ENCODE measurements around the gene ERCC4.

Gene ERCC4

DNA sequence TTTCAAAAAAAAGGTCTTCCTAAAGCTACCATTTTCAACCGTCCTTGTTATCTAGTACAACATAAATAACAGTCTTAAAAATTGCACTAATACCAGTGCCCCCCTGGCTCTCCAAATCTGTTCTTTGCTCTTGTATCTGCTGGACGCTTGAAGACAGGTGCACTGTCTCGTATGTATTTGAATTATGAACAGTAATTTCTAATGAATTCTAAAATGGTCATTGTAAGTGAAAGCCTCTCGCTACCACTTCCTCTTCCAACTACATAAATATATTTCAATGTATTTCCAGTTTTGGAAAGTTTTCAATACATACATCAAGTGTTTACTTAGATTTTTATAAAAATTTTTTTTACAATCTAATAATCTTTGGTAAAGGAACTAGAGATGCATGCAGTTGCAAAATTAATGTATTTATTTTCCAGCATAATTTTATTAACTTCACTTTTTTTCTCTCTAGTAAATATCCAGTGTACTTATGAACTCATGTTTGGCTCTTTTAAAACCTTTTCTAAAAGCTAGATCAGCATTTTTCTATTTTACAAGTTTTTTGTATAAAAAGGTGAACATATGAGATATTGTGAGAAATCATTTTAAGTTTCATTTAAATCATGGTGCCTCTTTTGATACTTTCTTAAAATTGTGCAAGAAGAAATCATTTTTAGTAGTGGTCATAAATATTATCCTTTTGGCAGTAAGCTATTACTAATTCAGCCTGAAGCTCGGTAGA, 31.0 kb downstream of the ERCC4 start:
- DNase-seq (ENCODE audit: low read depth): no peak

DNA sequence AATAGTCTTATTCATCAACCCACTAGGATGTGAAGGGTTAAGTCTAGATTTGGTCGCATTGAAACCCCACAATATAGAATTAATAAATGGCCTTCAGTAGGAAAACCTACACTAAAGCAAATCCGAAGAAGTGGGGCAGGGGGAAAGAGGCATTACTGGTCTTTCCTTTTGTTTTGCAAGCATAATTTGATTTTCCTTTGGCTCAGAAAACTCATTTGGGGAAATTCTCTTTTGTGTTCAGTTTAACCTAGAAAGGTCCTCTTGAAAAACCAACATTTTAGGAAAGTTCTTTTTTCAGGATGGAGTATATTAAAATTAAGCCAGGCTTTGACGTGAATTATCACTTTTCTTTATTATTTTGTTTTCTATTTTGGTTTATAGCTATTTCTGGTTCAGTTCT, 31.7 kb downstream of the ERCC4 start:
- no peak for DNase-seq (ENCODE audit: low read depth)

DNA sequence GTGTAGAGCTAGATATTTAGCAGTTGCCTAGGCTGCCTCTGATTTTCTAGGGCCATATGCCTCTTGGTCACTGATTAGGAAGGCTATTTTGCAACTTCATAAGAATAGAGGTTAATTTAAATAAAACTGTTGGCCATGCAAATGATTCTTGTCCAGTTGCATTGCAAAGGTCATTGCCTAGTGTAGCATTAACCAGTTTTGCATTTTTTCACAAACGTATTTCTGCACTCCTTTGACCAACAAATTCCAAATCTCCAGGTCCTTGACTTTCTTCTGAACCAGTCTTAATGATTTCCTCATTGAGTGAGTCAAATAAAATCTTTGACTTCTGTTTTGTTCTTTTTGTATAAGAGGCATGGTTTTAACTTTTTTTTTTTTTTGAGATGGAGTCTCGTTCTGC, 33.5 kb downstream of the ERCC4 start:
- DNase-seq (ENCODE audit: low read depth): no peak

DNA sequence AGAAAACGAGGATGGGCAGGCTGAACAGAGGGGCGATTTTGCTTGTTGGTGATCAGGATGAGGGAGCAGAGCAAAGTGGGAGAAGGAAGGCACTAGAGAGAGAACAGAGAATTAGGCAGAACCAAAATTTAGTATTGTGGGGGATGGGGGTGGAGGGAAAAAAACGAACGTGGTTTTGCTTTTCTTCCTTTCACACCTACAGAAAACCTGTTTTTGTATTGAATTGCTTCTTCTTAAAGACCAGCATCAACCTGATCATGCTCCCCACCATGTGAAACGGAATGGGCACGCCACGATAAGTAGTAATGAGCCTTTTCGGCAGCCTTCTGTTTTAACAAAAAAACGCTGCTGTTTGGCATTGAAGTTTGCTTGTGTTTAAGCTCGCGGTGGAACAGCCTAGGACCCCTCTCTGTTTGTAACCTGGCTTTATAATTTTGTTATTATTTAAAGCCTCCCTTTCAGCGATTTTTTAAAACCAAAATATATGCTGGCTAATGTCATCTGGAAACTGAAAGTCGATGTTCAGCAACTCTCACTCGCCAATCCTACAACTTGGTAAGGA, 36.8 kb downstream of the ERCC4 start:
- no peak for DNase-seq (ENCODE audit: low read depth)

DNA sequence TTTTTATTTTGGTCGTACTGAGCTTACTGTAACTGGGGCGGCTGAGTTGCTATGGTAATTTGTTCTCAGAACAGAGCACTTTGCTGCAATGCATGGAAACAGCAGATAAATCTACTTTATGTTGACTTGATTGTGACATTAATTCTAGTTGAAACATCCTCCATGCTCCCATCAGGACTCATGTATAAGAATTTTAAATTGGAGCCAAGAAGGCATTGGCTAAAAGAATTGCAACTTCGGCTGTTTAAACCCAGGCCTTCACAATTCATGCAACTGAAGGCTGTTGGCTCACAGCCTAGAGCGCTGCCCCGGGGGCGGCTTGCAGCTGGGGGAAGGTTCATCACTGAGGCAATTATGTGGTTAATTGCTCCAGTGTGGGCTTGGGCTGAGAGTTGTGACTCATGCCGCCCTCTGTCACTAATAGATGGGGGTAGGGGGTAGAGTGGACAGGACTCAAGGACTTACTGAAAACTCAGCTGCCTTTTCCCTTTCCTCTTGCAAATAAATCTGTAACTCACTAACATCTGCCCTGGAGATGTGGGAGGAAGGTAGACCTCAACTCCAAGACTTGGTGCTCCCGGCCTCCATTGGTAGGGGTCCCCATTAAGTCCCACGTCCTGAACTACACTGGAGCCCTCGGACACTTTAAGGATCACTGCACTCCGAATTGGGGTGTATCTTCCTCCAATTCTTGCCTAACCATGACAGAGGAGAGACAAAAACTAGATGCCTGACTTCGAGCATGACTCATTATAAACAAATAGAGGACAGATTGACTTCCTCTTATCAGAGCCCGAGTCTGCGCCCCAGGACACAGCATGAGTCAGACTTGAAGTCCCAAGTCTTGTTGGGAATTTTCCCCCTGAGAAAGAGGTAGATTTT, 37.5 kb downstream of the ERCC4 start:
- DNase-seq (ENCODE audit: low read depth): peak; percentile 97

DNA sequence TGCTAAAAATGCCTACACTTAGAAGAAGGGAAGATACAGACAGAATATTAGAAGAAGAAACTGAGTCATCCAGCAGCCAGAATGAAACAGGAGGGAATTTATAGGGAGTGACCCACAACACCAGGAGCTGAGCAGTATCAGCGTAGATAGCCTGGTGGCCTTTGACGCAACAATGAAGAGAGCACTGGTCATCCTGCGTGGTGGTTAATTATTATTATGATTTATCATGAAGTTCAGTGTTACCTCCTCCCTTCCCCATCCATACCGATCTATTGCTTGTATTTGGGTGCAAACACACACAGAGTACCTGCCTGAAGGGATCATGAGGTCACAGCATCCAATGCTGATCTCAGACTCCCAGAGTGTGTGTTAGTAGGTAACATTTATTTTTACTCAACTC, 38.5 kb downstream of the ERCC4 start:
- DNase-seq (ENCODE audit: low read depth): no peak

DNA sequence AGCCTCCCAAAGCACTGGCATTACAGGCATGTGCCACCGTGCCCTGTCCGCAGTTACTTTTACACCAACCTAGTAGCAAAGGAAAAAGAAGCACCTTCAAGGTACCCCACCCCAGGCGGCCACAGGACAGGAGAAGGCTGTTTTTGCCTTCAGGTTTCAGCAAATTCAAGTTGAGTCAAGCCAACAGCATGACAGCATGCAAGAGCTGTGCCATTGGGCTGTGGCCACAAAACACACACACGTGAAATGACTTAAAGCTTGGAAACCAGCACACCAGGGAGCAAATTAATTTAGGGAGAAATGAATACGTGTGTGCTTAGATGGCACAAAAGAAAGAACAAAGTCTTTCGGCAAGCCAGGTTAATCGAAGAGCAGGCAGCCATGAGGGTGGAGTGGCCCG, 39.7 kb downstream of the ERCC4 start:
- DNase-seq (ENCODE audit: low read depth): no peak

DNA sequence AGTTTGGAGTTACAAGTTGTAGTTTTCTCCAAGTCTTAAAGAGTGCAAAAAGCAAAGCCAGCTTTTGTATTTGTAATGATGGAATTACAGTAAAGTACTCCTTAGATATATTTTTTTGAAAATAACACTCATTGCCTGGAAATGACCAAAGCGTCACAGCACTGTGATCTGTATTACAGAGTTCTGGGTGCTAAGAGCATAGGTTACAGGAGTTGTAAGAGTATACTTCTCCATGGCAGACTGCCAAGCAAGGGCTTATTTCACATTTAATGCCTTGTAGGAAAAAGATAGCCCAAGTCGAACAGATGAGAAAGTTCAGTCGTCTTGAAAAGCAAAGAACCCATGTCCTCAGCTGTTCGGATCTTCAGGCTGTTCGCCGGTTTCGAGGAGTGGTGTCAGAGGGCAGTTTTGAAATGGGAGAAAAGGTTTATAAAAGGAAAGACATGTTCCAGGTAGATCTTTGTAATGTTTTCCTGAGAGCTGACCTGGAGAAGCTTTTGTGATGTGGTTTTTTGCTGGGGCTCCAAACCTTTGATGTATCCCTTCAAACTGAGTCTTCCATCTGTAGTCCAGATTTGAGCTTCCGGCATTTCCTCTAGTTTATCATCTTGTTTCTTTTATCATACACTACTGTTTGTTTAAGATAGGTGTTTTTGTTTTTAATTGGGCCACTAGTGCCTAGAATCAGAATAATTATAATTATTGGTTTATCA, 41.3 kb downstream of the ERCC4 start:
- DNase-seq (ENCODE audit: low read depth): peak; percentile 61

DNA sequence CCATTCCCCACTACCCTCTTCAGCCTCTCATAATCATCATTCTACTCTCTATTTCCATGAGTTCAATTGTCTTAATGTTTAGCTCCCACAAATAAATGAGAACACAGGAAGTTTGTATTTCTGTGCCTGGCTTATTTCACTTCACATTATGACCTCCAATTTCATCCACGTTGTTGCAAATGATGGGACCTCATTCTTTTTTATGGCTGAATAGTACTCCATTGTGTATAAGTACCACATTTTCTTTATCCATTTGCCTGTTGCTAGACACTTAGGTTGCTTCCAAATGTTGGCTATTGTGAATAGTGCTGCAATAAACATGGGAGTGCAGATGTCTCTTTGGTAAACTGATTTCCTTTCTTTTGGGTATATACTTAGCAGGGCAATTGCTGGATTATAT, 42.3 kb downstream of the ERCC4 start:
- no peak for DNase-seq (ENCODE audit: low read depth)

DNA sequence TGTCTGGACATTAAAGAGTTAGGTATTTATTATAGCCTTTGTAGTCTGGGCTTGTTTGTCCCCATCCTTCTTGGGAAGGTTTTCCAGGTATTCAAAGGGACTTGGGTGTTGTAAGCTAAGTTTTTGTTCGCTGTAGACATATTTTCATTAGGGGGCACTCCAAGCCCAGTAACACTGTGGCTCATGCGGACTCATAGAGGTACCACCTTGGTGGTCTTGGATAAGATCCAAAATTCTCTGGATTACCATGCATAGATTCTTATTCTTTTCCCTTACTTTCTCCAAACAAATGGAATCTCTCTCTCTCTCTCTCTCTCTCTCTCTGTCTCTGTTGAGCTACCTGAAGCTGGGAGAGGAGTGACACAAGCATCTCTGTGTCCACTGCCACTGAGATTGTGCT, 48.9 kb downstream of the ERCC4 start:
- DNase-seq (ENCODE audit: low read depth): no peak

DNA sequence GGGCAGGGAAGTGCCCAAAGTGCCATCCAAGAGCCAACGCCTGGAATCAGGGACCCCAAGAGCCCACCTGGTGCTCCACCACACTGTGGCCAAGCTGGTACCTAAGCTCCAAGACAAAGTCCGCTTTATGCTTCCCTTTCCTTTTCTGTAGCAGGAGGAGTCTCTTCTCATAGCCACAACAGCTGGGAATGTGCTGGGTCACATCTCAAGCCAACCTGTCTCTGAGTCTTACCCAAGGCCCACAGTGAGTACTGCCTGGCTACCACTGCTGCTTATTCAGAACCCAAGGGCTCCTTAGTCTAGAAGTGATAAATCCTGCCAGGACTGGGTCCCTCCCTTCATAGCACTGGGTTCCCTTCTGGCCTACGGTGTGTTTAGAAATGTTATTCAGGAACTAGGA, 49.8 kb downstream of the ERCC4 start:
- no peak for DNase-seq (ENCODE audit: low read depth)

DNA sequence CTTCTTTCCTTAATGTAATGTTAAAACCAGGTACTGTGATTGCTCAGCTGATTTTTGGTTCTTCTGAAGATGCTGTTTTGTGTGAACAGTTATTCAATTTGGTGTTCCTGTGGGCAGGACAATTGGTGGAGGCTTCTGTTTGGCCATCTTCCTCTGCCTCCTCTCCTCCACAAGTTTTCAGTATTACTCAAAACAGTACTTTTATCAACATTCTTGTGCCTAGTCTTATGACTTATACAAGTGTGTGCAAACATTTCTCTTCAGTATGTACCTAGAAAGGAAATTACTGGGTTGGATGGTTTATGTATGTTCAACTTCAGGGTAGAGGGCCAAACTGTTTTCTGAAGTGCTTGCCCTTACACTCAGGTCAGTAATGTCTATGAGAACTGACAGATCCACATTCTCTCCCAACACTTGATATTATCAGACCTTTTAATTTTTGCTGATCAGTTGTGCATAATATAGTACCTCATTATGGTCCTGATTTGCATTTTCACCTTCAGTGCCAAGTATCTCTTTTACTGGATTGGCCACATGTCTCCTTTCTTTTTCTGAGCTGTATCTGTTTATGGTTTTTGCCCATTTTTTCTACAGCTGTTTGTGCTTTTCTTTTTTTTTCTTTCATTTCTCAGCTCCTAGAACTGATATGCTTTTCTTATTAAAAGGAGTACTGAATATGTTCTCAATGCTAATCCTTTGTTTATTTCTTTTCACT, 50.9 kb downstream of the ERCC4 start:
- DNase-seq (ENCODE audit: low read depth): no peak

DNA sequence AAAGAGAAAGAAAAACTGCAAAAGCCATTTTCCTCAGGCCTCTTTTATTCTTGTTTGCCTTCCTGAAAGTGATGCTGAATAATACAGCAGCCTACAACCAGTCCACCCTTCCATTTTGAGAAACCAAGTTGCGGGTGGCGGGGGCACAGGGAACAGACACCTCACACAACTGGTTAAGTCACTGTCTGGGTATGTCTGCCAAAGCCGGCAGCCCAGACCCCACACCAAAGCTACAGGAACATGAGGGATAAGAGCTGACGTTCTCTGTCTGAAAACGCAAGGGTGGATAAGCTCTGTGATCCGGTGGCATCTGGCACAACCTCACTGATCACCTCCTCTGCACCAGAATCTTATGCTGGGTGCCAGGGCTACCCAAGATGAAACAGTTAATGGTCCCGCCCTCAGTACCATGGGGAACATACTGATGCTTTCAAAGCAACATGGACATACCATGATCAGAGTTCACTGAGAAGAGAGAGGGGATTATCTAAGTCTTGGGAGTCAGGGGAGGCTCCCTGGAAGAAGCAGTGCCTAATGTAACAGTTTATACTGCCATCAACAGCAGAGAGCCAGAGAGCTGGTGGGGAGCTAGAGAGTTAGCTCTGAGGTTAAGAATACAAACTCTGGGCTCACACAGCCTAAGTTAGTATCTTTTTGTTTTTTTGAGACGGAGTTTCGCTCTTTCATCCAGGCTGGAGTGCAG, 53.5 kb downstream of the ERCC4 start:
- DNase-seq (ENCODE audit: low read depth): no peak

DNA sequence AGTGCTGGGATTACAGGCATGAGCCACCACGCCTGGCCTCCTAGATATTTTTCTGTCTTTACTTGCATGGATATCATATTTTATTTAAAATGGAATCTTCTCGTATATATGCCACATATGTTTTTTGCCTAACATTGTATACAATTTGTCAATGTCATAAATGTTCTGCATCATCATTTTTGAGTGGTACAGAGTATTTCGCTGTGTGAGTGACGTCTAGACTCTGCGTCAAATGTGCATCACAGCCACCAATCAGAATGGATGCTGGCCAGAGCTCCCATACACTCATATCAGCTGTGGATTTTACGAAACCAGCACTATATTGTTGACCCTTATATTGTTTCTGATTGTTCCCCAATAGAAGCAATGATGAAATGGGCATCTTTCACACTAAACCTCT, 57.2 kb downstream of the ERCC4 start:
- no peak for DNase-seq (ENCODE audit: low read depth)

DNA sequence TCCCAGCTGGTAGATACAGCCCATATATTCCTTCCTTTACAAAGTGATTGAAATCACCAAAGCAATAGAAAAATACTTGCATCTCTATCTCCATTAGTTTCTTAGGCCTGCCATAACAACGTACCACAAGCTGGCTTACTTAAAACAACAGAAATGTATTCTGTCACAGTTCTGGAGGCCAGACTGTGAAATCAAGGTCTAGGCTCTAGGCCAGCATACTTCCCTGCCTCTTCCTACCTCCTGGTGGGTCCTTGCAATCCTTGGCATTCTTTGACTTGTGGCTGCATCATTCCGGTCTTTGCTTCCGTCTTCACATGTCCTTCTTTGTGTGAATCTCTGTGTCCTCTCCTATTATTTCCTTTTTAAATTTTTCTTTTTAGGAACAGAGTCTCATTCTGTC, 62.5 kb downstream of the ERCC4 start:
- DNase-seq (ENCODE audit: low read depth): peak; percentile 27

DNA sequence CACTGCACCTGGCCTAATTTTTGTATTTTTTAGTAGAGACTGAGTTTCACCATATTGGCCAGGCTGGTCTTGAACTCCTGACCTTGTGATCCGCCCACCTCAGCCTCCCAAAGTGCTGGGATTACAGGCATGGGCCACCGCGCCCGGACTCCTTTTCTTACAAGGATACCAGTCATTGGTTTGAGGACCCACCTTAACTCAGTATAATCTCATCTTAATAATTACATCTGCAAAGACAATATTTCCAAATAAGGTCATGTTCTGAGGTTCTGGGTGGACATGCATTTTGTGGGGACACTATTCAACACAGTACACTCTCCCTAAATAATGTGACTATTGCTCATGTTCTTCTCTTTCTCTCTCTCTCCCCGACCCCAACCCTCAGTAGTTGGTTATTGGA, 63.7 kb downstream of the ERCC4 start:
- DNase-seq (ENCODE audit: low read depth): no peak

DNA sequence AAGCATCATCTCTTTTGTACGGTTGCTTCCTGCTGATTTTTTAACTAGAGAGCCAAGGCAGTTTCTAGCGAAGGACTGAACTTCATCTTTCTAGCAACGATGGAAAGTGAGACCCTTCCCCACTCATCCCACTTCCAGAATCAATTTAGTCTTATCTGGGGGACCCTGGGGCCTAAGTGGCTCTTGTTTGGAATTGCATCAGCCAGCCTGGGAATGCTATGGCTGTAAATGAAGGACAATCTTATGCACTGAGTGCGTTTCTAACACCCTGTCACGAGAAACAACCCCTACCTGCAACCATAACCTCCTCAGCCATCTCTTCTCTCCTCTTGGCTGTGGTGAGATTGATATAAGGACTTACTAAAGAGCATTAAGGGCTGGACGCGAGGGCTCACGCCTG, 64.8 kb downstream of the ERCC4 start:
- DNase-seq (ENCODE audit: low read depth): no peak

DNA sequence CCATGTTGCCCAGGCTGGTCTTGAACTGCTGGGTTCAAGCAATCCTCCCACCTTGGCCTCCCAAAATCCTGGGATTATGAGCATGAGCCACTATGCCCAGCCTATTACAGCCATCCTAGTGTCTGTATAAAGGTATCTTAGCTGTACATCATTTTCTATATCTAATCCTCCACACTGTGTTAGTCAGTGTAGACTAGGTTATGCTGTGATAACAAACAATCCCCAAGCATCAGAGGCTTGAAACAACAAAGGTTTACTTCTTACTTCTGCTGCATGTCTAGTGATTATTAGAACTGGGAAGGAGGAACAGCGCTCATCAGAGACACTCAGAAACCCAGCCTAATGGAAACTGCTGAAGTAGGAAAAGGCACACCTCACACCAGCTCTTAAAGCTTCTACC, 68.1 kb downstream of the ERCC4 start:
- no peak for DNase-seq (ENCODE audit: low read depth)

DNA sequence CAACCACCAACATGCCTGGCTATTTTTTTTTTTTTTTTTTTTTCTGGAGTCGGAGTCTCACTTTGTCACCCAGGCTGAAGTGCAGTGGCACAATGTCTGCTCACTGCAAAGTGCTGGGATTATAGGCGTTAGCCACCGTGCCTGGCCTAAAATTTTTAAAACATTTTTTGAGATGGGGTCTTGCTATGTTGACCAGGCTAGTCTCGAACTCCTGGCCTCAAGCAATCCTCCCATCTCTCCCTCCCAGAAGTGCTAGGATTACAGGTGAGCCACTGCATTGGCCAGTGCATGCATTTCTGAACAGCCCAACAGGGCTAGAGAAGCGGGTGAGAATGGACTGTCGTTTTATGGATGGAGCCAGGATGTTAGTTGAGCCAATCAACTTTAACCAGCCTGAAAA, 72.4 kb downstream of the ERCC4 start:
- no peak for DNase-seq (ENCODE audit: low read depth)

DNA sequence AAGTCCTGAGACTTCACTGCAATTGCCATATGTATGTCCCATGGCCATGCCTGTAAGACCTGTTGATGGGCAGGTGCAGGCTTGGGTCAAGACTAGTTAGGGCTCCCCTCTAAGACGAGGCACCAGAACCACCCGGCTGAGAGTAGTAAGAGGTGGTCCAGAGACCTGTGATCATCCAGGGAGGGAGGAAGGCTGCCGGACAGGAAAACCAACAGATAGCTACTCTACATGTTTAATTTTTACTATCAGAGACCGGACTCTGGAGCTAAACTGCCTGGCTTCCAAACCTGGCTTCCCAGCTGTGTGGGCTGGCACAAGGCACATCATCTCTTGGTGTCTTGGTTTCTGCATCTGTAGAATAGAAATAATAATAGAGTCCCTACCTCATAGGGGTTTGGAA, 73.0 kb downstream of the ERCC4 start:
- DNase-seq (ENCODE audit: low read depth): no peak
